GM20000 (cell line): ENCODE data around the gene SLC35B1.
A peak's percentile ranks its signal among the peaks of the same experiment; 100 is the strongest.

Experiments used
- DNase-seq: peaks from one replicate; pipeline ENCODE4 v3.0.0; 2012; ENCODE audit warnings: low spot score
- TF ChIP-seq, protein P1 (sequence below): IDR thresholded peaks from 2 replicates; pipeline ENCODE4 v1.5.1; 2012; ENCODE audit warnings: mild to moderate bottlenecking, control low read depth; ENCODE audit errors: extremely low read depth, missing control alignments

The SLC35B1 gene

DNA sequence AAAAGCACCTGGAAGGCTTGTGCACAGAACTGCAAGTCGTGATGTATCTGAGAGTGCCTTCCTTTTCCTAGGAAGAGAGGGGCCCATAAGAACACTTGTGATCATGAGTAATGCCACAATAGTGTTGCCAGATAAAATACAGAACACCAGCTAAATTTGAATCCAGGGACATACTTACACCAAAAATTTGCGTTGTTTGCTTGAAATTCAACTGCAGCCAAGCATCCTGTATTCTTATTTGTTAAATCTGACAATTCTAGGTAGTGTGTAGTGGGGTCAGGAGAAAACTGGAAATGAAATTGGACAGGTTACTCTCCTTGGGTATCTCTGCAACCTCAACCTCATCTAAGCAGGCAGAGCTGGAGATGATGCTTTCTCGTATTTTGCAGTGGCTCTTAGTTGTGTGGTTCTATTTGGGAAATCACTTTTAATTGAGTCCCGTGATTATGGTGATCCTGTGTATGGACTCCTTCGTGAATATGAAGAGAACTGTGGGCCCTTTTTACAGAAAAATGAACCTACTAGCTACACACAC is 12.0 kb downstream of the SLC35B1 start:
- DNase-seq = no peak
- TF ChIP-seq, protein P1, sequence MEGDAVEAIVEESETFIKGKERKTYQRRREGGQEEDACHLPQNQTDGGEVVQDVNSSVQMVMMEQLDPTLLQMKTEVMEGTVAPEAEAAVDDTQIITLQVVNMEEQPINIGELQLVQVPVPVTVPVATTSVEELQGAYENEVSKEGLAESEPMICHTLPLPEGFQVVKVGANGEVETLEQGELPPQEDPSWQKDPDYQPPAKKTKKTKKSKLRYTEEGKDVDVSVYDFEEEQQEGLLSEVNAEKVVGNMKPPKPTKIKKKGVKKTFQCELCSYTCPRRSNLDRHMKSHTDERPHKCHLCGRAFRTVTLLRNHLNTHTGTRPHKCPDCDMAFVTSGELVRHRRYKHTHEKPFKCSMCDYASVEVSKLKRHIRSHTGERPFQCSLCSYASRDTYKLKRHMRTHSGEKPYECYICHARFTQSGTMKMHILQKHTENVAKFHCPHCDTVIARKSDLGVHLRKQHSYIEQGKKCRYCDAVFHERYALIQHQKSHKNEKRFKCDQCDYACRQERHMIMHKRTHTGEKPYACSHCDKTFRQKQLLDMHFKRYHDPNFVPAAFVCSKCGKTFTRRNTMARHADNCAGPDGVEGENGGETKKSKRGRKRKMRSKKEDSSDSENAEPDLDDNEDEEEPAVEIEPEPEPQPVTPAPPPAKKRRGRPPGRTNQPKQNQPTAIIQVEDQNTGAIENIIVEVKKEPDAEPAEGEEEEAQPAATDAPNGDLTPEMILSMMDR = no peak

DNA sequence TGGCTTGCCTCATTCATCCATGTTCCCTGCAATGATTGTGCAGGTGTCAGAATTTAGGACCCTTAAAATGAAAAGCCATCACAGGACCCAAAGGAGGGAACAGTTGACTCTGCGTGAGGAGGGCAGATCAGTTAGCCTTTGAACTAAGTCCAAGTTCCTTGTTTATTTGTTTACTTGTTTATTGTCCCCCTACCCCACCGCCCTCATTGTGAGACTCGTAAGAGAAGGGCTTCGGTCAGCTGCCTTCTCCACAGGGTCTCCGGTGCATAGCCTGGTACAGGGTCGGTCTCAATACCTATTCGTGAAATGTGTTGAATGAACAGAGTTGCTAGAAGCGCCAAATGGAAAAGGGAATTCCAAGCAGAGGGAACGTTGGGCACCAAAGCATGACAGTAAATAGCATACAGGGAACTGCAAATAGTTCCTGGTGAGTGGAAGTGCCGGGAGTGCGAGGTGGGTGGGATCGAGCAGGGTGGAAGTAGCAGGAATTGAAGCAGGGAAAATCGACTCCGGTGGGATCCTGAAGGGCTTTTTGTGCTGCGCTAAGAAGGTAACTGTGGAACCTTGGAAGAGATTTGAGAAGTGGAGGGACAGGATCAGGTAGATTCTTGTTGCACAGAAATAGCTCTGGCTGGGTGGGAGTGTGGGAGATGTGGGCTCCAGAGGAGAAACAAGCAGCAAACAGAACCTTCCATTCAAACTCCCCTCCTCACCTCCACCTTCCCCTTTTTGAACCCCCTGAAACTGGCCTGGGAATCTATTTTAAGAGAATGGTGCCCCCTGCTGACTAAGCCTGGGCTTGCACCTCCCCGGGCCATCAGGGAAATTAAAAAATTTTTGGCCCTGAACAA is 12.7 kb downstream of the SLC35B1 start:
- TF ChIP-seq, protein P1 = peak; percentile 84
- DNase-seq = peak; percentile 57

DNA sequence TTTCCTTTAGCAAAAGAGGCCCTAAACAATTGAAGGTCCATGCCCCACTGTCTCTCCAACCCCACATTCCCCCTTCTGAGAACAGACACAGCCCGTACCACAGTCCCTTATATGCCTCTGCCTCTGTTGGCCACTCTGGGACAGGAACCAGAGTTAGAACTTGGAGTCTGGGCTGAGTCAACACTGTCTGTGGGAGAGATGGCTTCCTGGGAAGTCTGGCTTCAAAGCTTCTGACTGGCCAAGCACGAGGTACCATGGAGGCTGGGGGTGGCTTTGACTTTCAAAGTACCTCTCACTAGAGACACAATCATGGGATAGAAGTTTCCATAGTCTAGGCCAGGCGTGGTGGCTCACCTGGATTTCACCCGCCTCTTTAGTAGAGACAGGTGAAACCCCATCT is 15.0 kb downstream of the SLC35B1 start:
- DNase-seq = no peak
- TF ChIP-seq, protein P1 = no peak

DNA sequence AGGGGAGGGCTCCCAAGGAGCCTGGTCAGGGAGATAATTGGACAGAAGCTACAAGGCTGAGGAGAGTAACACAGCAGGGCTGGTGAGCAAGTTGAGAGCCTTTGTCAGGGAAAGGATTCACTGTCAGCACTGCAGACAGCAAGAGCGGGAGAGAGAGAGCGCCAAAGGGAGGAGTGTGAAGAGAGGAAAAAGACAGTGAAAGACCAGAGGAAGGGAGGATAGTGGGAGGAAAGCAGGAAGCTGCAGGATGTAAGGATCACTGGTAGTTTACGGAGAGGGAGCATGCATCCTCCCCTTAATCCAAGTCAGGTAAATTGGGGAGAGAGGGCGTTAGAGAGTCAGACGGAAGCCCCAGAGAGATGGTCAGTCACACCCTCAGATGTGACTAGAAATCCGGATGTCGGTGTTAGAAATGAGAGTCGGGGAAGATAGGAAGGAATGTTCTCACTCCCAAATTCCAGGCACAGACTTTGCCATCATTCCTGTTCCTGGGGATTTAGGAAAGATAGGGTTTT is 16.0 kb downstream of the SLC35B1 start:
- TF ChIP-seq, protein P1 = no peak
- no peak for DNase-seq

DNA sequence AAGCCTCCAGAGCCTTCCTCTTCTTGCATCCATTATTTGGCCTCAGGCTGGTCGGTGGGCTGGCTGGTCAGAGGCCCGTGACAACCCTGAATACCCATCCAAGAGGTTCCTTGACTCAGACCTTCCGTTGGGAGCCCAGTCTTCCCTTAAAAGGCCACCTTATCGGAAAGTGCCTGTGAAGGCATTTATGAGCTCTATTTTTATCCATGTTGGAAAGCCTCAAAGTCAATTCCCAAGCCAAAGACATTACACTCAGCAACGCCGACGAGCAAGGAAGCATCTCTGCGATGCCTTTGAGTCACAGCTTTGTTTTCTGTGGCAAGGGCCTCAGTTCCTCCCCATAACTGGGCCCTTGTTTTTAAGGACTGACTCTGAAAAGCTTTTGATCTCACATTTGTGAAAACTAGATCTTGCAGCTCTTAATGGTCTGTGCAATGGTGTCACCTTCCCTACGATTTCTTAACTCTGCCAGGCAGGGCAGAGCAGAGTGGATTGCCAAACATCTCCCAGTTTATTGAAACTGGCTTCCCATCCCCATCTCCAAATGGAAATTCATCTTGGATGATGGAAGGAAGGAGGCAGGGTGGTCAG is 16.6 kb downstream of the SLC35B1 start:
- no peak for DNase-seq
- TF ChIP-seq, protein P1 = no peak

DNA sequence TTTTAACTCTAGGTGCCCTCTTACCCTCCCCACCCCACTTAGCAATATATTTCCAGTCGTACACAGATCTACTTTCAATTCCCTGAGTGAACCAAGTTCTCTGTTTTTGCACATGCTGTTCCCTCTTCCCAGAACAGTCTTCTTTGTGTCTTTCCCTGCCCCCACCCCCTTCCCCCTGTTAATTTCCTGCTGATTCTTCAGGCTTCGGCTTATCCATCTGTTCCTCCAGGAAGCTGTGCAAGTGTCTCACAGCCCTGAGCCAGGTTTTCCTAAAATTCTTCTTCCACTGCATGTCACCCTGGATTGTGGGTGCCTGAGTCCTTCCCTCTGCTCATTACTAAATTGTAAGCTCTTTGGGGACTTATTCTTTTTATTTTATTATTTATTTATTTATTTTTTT is 17.5 kb downstream of the SLC35B1 start:
- TF ChIP-seq, protein P1 = no peak
- DNase-seq = no peak

DNA sequence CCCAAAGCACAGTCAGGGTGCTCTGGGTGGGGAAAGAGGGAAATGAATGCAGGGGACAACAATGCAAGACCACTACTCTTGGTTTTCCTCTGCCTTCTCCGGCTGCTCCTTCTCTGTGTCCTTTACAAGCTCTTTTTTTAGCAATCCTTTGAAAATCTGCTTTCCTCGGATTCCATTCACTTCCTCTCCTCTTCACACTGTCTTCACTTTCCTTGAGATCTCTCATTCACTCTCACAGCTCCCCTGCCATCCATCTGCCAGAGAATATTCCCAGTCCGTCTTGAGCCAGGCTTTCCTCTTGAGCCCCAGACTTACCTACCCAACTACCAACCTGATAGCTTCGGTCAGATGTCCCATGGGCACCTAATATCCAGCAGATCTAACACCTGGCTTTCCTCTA is 18.9 kb downstream of the SLC35B1 start:
- DNase-seq = no peak
- TF ChIP-seq, protein P1 = no peak
